RKO (cell line): Measurements from ENCODE around the gene STK32C.
"Not testable (repeated sequence)": the region's sequence is repeated elsewhere in the genome, so short reads cannot be mapped to it uniquely, and the experiment has no call there.

Experiments used
- DNase-seq: peaks from one replicate; pipeline ENCODE4 v3.0.0-alpha.2; 2016; ENCODE audit warnings: low spot score

The STK32C gene

GRCh38 chr10:132337854-132338253 is 30.1 kb upstream of the STK32C start:
- DNase-seq, result not testable (repeated sequence)

DNA sequence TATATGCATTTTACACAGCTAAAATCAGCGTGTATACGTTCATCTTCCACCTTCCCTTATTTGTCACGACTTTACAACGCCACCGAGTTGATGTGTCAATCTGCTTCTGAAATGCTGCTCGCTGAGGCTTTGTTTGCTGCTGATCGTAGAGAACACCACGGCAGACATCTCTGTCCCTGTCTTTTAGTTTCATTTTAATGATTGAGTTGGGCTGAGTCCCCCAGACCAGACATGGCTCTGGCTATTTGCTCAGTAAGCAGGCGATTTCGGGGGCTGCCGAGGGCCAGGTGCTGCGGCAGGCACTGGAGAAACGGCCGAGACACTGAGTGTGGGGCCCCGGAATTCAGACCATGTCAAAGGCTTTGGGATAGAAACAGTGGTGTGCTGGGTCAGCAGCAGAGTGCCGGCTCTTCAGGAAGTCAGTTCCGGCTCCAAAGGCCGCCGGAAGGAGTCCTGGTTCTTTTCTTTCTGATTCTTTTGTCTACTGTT is 29.2 kb upstream of the STK32C start:
- DNase-seq, result no peak

DNA sequence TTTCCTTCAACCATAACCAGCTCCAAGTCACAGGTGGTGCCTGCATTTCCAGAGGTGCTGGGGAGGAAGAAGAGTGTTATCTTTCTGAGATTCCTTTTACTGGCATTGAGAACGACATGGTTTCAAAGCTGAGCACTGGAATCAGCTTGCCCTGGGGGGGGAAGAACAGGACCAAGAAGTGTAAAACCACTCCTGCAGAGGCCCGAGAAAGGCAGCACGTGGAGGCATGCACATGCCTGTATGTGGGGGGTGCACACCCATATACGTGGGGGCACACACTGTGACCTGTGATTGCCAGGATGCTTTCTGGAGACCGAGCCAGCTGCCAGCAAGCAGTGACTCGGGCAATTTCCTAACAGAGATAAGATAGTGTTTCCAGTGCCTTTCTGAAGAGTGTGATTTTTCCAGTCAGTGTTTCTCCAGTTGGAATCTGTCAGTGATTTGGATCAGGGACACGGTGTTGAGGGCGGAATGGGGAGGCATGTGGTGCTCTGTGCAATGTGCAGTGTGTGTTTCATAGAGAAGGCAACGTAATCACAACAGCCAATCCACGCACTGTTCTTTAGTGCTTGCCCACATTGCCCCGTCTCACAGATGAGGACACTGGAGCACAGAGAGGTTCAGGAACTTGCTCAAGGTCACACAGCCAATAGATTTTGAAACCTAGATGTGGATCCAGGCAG is 28.5 kb upstream of the STK32C start:
- DNase-seq, result no peak

DNA sequence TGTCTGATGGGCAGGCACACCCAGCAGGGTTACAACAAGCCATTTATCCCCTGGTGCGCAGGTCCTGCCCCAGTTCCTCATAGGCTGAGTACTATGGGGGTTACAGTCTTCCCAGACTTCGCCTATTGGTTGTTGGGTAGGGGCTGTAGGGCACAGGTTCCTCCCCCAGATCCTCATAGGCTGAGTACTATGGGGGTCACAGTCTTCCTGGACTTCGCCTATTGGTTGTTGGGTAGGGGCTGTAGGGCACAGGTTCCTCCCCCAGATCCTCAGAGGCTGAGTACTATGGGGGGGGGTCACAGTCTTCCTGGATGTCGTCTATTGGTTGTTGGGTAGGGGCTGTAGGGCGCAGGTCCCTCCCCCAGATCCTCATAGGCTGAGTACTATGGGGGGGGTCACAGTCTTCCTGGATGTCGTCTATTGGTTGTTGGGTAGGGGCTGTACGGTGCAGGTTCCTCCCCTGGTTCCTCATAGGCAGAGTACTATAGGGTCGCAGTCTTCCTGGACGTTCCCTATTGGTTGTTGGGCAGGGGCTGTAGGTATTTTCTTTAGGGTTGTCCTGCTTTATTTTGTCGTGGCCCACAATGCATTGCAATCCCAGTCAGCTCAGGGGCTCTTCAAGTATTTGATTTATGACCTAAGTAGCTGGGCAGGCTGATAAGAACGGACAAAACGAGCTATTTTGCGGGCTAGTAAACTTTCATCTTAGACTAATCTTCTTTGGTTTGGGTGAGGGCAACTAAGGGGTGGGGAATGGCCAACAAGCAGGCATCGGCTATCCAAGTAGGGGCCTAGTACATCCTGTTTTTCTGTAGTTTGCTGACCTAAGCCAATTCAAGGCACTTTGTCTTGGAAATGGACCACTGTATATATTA is 27.7 kb upstream of the STK32C start:
- no peak for DNase-seq

DNA sequence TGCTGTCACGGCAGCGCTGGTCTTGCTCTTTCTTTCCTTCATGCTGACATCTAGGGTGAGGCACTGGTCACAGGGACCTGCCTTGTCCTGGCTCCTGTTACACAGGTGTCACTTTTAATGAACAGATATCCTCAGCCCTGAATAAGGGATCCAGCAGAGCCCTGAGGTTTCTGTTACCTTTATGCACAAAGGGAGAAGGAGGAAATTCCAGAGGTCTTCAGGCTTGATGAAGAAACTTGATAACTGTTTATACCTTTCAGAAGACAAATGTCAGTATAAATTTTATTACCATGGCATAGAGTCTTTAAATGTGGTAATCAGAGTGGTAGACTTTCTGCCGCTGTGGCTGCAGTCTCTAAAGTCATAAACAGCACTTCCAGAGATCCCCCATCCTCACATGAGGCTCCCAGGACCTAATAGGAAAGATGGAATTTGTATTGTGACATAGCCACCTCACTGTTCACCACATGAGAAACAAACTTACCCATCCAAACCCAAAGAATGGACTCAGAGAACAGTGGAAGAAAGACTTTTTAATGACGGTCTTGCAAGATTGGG is 27.0 kb upstream of the STK32C start:
- no peak for DNase-seq

- DNase-seq, result no peak
Measured at GRCh38 chr10:132333386-132333785, 25.6 kb upstream of the STK32C start.

GRCh38 chr10:132332433-132332754 is 24.6 kb upstream of the STK32C start:
- DNase-seq, result no peak

- peak; percentile 95 for DNase-seq
Measured at GRCh38 chr10:132331601-132332432, 24.1 kb upstream of the STK32C start, which contains the start of gene LRRC27. TSS of gene LRRC27 (plus strand) at chr10:132332193. CDS start at chr10:132333525, 1,332 bp downstream.

- DNase-seq, result peak; percentile 21
Measured at GRCh38 chr10:132330486-132330833, 22.7 kb upstream of the STK32C start.

DNA sequence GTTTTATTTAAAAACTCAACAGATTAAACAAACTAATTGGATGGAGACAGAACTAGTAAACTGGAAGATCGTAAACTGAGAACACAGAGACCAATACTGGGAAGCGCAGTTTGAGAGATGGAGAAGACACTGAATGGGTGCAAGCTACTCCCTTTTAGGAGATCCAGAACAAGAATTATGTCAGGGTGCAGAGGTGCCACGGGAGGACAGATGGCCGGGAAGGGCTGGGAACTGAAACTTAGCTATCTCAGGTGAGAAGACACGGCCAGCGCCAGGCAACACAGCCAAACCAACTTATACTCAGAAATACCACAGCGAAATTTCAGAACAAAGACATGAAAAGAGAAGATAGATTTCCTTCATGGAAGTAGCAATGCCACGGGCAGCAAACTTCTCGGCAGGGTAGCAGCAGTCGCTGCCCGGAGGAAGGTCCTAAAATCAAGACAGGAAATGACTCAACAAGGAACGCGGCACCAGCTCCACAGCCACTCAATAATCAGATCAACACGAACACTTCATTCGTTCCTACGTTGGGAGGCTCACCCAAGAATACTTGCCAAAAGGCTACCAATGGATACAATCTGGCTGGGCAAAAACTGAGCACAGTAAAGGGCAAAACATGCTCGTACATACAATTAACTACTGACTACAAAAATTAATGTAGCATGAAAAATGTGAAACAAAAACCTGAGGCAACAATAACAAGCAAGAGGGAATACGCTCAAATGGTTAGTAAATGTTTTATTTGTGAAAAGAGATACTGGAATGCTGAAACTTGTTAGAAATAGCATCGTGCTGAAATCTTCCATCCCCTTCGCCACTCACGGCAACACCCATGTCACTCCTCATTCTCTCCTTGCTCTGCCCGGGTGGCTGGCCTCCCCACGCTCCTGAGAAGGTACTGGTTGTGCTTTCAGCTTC is 22.1 kb upstream of the STK32C start:
- peak; percentile 95 for DNase-seq

DNA sequence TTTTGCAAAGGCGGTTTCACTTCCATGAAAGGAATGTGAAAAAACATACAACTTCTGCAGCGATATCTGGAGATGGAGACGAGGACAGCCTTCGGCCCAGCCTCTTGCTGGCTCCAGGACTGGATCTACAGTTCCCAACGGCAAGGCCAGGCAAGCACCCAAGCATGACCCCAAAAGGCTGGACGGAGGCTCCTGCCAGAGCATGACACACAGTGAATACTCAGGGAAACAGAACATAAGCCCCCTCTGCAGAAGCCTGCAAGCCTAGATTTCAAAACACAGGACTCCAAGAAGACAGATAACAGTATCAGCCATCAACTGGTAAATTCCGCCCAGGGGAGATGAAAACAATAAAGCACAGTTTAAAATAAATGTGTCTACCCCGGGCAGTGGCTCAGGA is 21.0 kb upstream of the STK32C start:
- DNase-seq, result no peak

DNA sequence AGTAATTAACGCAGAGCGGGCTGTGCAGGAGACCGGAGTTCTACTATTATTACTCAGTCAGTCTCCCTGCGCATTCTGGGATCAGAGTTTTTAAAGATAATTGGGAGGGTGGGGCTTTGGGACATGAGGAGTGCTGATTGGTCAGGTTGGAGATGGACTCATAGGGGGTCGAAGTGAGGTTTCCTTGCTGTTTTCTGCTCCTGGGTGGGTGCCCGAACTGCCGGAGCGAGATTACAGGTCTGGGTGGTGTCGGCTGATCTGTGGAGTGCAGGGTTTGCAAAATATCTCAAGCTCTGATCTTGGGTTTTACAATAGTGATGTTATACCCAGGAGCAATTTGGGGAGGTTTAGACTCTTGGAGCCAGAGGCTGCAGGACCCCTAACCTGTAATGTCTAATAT is 20.4 kb upstream of the STK32C start:
- no peak for DNase-seq

GRCh38 chr10:132326925-132327324 is 19.2 kb upstream of the STK32C start:
- no peak for DNase-seq

- no peak for DNase-seq
Measured at GRCh38 chr10:132326344-132326889, 18.7 kb upstream of the STK32C start.

GRCh38 chr10:132324186-132324585 is 16.4 kb upstream of the STK32C start:
- DNase-seq, result no peak

GRCh38 chr10:132322586-132323048 is 14.9 kb upstream of the STK32C start:
- DNase-seq, result no peak

DNA sequence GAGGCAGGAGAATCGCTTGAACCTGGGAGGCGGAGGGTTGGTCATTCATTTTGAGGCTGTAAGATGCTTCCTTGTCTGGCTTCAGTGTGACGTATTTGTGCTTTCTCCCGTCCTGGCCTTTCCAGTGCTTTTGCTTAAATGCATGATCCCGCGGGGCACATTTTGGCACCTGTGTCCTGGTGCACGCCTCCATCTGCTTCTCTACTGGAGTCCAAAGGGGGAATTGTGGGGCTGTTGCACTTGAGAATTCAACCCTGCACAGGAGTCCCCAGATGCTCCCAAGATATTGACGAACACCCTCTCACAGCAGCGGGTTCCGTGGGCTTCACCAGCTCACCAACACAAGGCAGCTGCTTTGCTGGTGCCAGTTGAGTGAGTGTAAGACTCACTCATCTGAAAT is 14.0 kb upstream of the STK32C start:
- DNase-seq, result no peak

GRCh38 chr10:132320654-132321469 is 13.1 kb upstream of the STK32C start:
- DNase-seq, result no peak

- peak; percentile 84 for DNase-seq
Measured at GRCh38 chr10:132319853-132320653, 12.3 kb upstream of the STK32C start.
